GM18873 (cell line): ENCODE results near the gene GNAQ.
"Not testable (repeated sequence)": the region's sequence is repeated elsewhere in the genome, so short reads cannot be mapped to it uniquely, and the experiment has no call there.

Source experiments
- ATAC-seq: cut with Tn5 transposase; IDR thresholded peaks from one replicate; pipeline ENCODE4 v1.9.1; 2021; ENCODE audit warnings: mild to moderate bottlenecking, moderate library complexity, moderate number of reproducible peaks; ENCODE audit not compliant: unreplicated experiment, low FRiP score

GNAQ gene

GRCh38 chr9:78031444-78031892, at the start of gene GNAQ:
Gene GNAQ, minus strand, starts transcription at chr9:78031811. Its CDS starts 576 bp downstream, at chr9:78031235.
- ATAC-seq, result no peak

- ATAC-seq, result no peak
Observed at GRCh38 chr9:78074385-78075291, 43.0 kb upstream of the GNAQ start.

GRCh38 chr9:78073722-78074121, 42.1 kb upstream of the GNAQ start:
- ATAC-seq, result no peak

- ATAC-seq, result no peak
Observed at GRCh38 chr9:78072586-78073199, 41.1 kb upstream of the GNAQ start.

- no peak for ATAC-seq
Observed at GRCh38 chr9:78070521-78070920, 38.9 kb upstream of the GNAQ start.

- ATAC-seq, result no peak
Observed at GRCh38 chr9:78064075-78064474, 32.5 kb upstream of the GNAQ start.

- no peak for ATAC-seq
Observed at GRCh38 chr9:78062710-78063109, 31.1 kb upstream of the GNAQ start.

- not testable (repeated sequence) for ATAC-seq
Observed at GRCh38 chr9:78054218-78054617, 22.6 kb upstream of the GNAQ start.

- no peak for ATAC-seq
Observed at GRCh38 chr9:78053627-78054026, 22.0 kb upstream of the GNAQ start.

- no peak for ATAC-seq
Observed at GRCh38 chr9:78050421-78050820, 18.8 kb upstream of the GNAQ start.

- no peak for ATAC-seq
Observed at GRCh38 chr9:78049484-78049883, 17.9 kb upstream of the GNAQ start.

GRCh38 chr9:78047106-78047505, 15.5 kb upstream of the GNAQ start:
- ATAC-seq, result no peak

- ATAC-seq, result no peak
Observed at GRCh38 chr9:78046112-78046511, 14.5 kb upstream of the GNAQ start.

GRCh38 chr9:78044886-78045285, 13.3 kb upstream of the GNAQ start:
- ATAC-seq, result no peak

- ATAC-seq, result no peak
Observed at GRCh38 chr9:78044189-78044588, 12.6 kb upstream of the GNAQ start.

- ATAC-seq, result no peak
Observed at GRCh38 chr9:78041971-78042370, 10.4 kb upstream of the GNAQ start.

- no peak for ATAC-seq
Observed at GRCh38 chr9:78040726-78041125, 9.1 kb upstream of the GNAQ start.

- ATAC-seq, result no peak
Observed at GRCh38 chr9:78038620-78039300, 7.1 kb upstream of the GNAQ start.

- no peak for ATAC-seq
Observed at GRCh38 chr9:78035383-78035993, 3.9 kb upstream of the GNAQ start.

GRCh38 chr9:78033870-78034269, 2.3 kb upstream of the GNAQ start:
- no peak for ATAC-seq
